HEK293 (cell line): ENCODE results near the gene C21orf91.

Experiments
- CTCF ChIA-PET: fragments of 350-600 bp; formaldehyde crosslinking; extraction: SDS; loops from one replicate; lab custom pipeline; 2021; ENCODE audit warnings: antibody characterized with exemption; lab: Yijun Ruan, JAX
- POLR2A ChIA-PET: fragments of 300-600 bp; formaldehyde crosslinking; extraction: SDS; loops from one replicate; lab custom pipeline; 2020; ENCODE audit warnings: antibody characterized with exemption, inconsistent platforms; lab: Yijun Ruan, JAX
- H3K27ac ChIP-seq: fragments of 200-500 bp; sonication (Bioruptor generic); 2 replicates; pipeline ENCODE4 v1.5.1; 2014; ENCODE audit warnings: low read depth, low read length, control low read depth, inconsistent platforms; ENCODE audit errors: extremely low read depth
- H3K36me3 ChIP-seq, 2 experiments: fragments of 200-500 bp in 1 of 2; sonication (Bioruptor generic) in 1 of 2; 1 replicate in 1 of 2; 2 replicates in 1 of 2; pipeline ENCODE4 v1.5.1; 2014 to 2017; ENCODE audit warnings: inconsistent platforms in 2 of 2, low read length in 2 of 2; ENCODE audit not compliant: control insufficient read depth in 2 of 2, insufficient read depth in 1 of 2
- H3K4me1 ChIP-seq: fragments of 200-500 bp; sonication (Bioruptor generic); 2 replicates; pipeline ENCODE4 v1.5.1; 2014; ENCODE audit warnings: mild to moderate bottlenecking, low read length, inconsistent platforms; ENCODE audit not compliant: control insufficient read depth, insufficient read depth
- H3K4me3 ChIP-seq: 2 replicates; pipeline ENCODE4 v1.5.1; 2011; ENCODE audit warnings: low read depth, mild to moderate bottlenecking, control low read depth, low read length, moderate library complexity
- H3K9me3 ChIP-seq: fragments of 200-500 bp; sonication (Bioruptor generic); 2 replicates; pipeline ENCODE4 v1.5.1; 2014; ENCODE audit warnings: low read depth, low read length, inconsistent platforms; ENCODE audit not compliant: control insufficient read depth, insufficient read depth
- HOXC10 ChIP-seq: sonication (generic); formaldehyde crosslinking; IDR thresholded peaks from 2 replicates; pipeline ENCODE4 v1.8.1; 2023; ENCODE audit warnings: mild to moderate bottlenecking, missing genetic modification reagents
- INSM2 ChIP-seq: fragments of 450-650 bp; formaldehyde crosslinking; IDR thresholded peaks from 2 replicates; pipeline ENCODE4 v1.5.1; 2016; ENCODE audit warnings: missing biosample characterization, missing genetic modification characterization
- PRDM10 ChIP-seq: fragments of 450-650 bp; formaldehyde crosslinking; IDR thresholded peaks from 2 replicates; pipeline ENCODE4 v1.5.1; 2016; ENCODE audit warnings: missing biosample characterization, missing genetic modification characterization
- ZFP69B ChIP-seq: fragments of 450-650 bp; formaldehyde crosslinking; IDR thresholded peaks from 2 replicates; pipeline ENCODE4 v1.5.1; 2016; ENCODE audit warnings: missing biosample characterization, missing genetic modification characterization
- ZNF132 ChIP-seq: fragments of 450-650 bp; formaldehyde crosslinking; IDR thresholded peaks from 2 replicates; pipeline ENCODE4 v1.5.1; 2017; ENCODE audit warnings: missing biosample characterization, missing genetic modification characterization, borderline replicate concordance
- ZNF133 ChIP-seq: fragments of 450-650 bp; formaldehyde crosslinking; IDR thresholded peaks from 2 replicates; pipeline ENCODE4 v1.5.1; 2016; ENCODE audit warnings: missing biosample characterization, missing genetic modification characterization
- ZNF174 ChIP-seq: fragments of 450-650 bp; formaldehyde crosslinking; IDR thresholded peaks from 2 replicates; pipeline ENCODE4 v1.5.0; 2017; ENCODE audit warnings: missing biosample characterization, mild to moderate bottlenecking, missing genetic modification characterization
- ZNF23 ChIP-seq: fragments of 450-650 bp; formaldehyde crosslinking; IDR thresholded peaks from 2 replicates; pipeline ENCODE4 v1.5.1; 2016; ENCODE audit warnings: missing biosample characterization, missing genetic modification characterization, borderline replicate concordance
- ZNF274 ChIP-seq, 2 experiments: fragments of 200-500 bp in 1 of 2; fragments of 450-650 bp in 1 of 2; sonication (Bioruptor generic) in 1 of 2; formaldehyde crosslinking in 1 of 2; IDR thresholded peaks; 2 replicates each; pipeline versions ENCODE4 v1.5.1 to v1.6.1; 2014 to 2016; ENCODE audit warnings: borderline replicate concordance in 1 of 2, inconsistent platforms in 1 of 2, low read length in 1 of 2, missing biosample characterization in 1 of 2, missing genetic modification characterization in 1 of 2
- ZNF280D ChIP-seq: fragments of 450-650 bp; formaldehyde crosslinking; IDR thresholded peaks from 2 replicates; pipeline ENCODE4 v1.5.1; 2016; ENCODE audit warnings: missing biosample characterization, missing genetic modification characterization
- ZNF449 ChIP-seq: fragments of 450-650 bp; formaldehyde crosslinking; IDR thresholded peaks from 2 replicates; pipeline ENCODE4 v1.5.1; 2017; ENCODE audit warnings: missing biosample characterization, mild to moderate bottlenecking, missing genetic modification characterization, moderate library complexity
- ZNF548 ChIP-seq: fragments of 450-650 bp; formaldehyde crosslinking; IDR thresholded peaks from 2 replicates; pipeline ENCODE4 v1.5.1; 2016; ENCODE audit warnings: missing biosample characterization, missing genetic modification characterization
- ZNF585B ChIP-seq: fragments of 450-650 bp; formaldehyde crosslinking; IDR thresholded peaks from 2 replicates; pipeline ENCODE4 v1.5.1; 2016; ENCODE audit warnings: missing biosample characterization, missing genetic modification characterization
- ZNF658 ChIP-seq: fragments of 450-650 bp; formaldehyde crosslinking; IDR thresholded peaks from 2 replicates; pipeline ENCODE4; 2016; ENCODE audit warnings: missing biosample characterization, missing genetic modification characterization
- ZSCAN5A ChIP-seq: fragments of 450-650 bp; formaldehyde crosslinking; IDR thresholded peaks from 2 replicates; pipeline ENCODE4 v1.5.1; 2016; ENCODE audit warnings: missing biosample characterization, missing genetic modification characterization

The C21orf91 gene

GRCh38 chr21:17745086-17745485 lies 74.1 kb downstream of the C21orf91 start:
- ChIA-PET CTCF (no interaction called here), POLR2A (no interaction called here)
- H3K27ac ChIP-seq = no peak overlapping the region
- H3K4me1 ChIP-seq = no peaks in the 10 kb centered on the region
- H3K36me3 ChIP-seq = no peaks in the 10 kb centered on the region
- no peak overlapping the region for H3K4me3 ChIP-seq
- TF ChIP-seq ZNF658 (tag by site-specific recombination) (no peak), PRDM10 (no peak), ZNF133 (tag by site-specific recombination) (no peak), INSM2 (no peak), ZNF174 (tag by site-specific recombination) (no peak), ZFP69B (tag by site-specific recombination) (no peak), ZSCAN5A (no peak), ZNF23 (no peak), HOXC10 (no peak), ZNF585B (tag by site-specific recombination) (no peak), ZNF132 (no peak), ZNF449 (tag by site-specific recombination) (no peak), ZNF548 (tag by site-specific recombination) (no peak), ZNF274 (IDR thresholded peaks at IDR 0.05; ENCODE audit: low read length) (no peak), ZNF274 (tag by site-specific recombination; IDR thresholded peaks at IDR 0.05; ENCODE audit: borderline replicate concordance) (no peak), ZNF280D (tag by site-specific recombination) (no peak)
- H3K9me3 ChIP-seq = no peaks in the 10 kb centered on the region
